ENCODE results near the gene LRBA. TPM values are rescaled to one million over a fixed set of nuclear protein-coding genes. Genes with fewer than 3 reads are reported as not detected.

The LRBA gene
- polyA plus RNA-seq, 1 of the 3 experiments (the other 2 are of a cell fraction): 11.4 TPM

- Histone ChIP-seq H3K36me3 (replicated peaks in 1 of 2; ENCODE audit: control insufficient read depth in 1 of 2, insufficient read depth in 2 of 2, low read length in 1 of 2) (no peaks in the 10 kb centered on the region), H3K27ac (ENCODE audit: low read depth in 2 of 2, low read length in 1 of 2) (no peak overlapping the region), H3K4me3 (ENCODE audit: low read depth in 2 of 2, low read length in 1 of 2) (no peak overlapping the region), H3K79me2 (ENCODE audit: insufficient read depth) (no peaks in the 10 kb centered on the region), H3K4me1 (ENCODE audit: control insufficient read depth in 1 of 2, insufficient read depth in 2 of 2, low read depth in 1 of 2, low read length in 1 of 2) (no peaks in the 10 kb centered on the region; a peak in 1 of 4 replicates), H3K27me3 (ENCODE audit: insufficient read depth) (no peaks in the 10 kb centered on the region), H2AFZ (ENCODE audit: low read depth) (no peak overlapping the region), H3K9me3 (no peaks in the 10 kb centered on the region), H3K4me2 (no peak overlapping the region), H4K20me1 (ENCODE audit: insufficient read depth) (no peaks in the 10 kb centered on the region), H3F3A (replicated peaks; ENCODE audit: insufficient read depth) (peaks cover 5% of the 10 kb centered on the region), H3K9ac (no peak overlapping the region), H3K9me2 (no peaks in the 10 kb centered on the region)
- no peak for TF ChIP-seq RCOR1 (IDR thresholded peaks at IDR 0.05; ENCODE audit: low read length)
- no peak for TF ChIP-seq USF2 (IDR thresholded peaks at IDR 0.05; ENCODE audit: borderline replicate concordance, low read depth, low read length)
- TF ChIP-seq MXI1 (IDR thresholded peaks at IDR 0.05; ENCODE audit: low read depth, low read length): no peak
- no peak for TF ChIP-seq EP300 (IDR thresholded peaks at IDR 0.05; ENCODE audit: borderline replicate concordance in 1 of 2, low read depth in 1 of 2, low read length in 1 of 2)
- TF ChIP-seq NRF1 (IDR thresholded peaks at IDR 0.05; ENCODE audit: low read depth, low read length): no peak
- no peak for TF ChIP-seq EZH2phosphoT487 (IDR thresholded peaks at IDR 0.05; ENCODE audit: borderline replicate concordance, low read depth)
- no peak for TF ChIP-seq REST (IDR thresholded peaks at IDR 0.05; ENCODE audit: low read depth, low read length)
- no peak for TF ChIP-seq MAX (IDR thresholded peaks at IDR 0.05; ENCODE audit: low read depth)
- TF ChIP-seq FOSL2 (IDR thresholded peaks at IDR 0.05; ENCODE audit: borderline replicate concordance, low read depth): no peak
- TF ChIP-seq TCF12 (IDR thresholded peaks at IDR 0.05): no peak
- no peak for TF ChIP-seq FOXJ3 (CRISPR knock-in tag; IDR thresholded peaks at IDR 0.05)
- TF ChIP-seq RAD21 (IDR thresholded peaks at IDR 0.05; ENCODE audit: low read length): no peak
- no peak for TF ChIP-seq NFIC (IDR thresholded peaks at IDR 0.05; ENCODE audit: borderline replicate concordance)
- no peak for TF ChIP-seq RXRA (IDR thresholded peaks at IDR 0.05; ENCODE audit: borderline replicate concordance, low read depth)
- TF ChIP-seq ELF1 (IDR thresholded peaks at IDR 0.05): no peak
- no peak for TF ChIP-seq USF1 (IDR thresholded peaks at IDR 0.05; ENCODE audit: borderline replicate concordance, low read depth)
- no peak for TF ChIP-seq GATA2 (CRISPR knock-in tag; IDR thresholded peaks at IDR 0.05)
- TF ChIP-seq TAF1 (IDR thresholded peaks at IDR 0.05; ENCODE audit: borderline replicate concordance, low read depth, low read length): no peak
- no peak for TF ChIP-seq RFX5 (IDR thresholded peaks at IDR 0.05; ENCODE audit: low read length)
- ChIA-PET CTCF (no interaction called here), POLR2A (no interaction called here)
- no peak for DNase-seq
Observed at GRCh38 chr4:150501983-150502382, 513.1 kb downstream of the LRBA start.

All from SK-N-SH (cell line).